B cell (primary cell): ENCODE measurements around the gene TTC27. TPM values are rescaled to one million over a fixed set of nuclear protein-coding genes. Genes with fewer than 3 reads are reported as not detected.

Experiments used
- ATAC-seq: fragments of 200-7000 bp; cut with Tn5 transposase; one replicate; pipeline ENCODE4 v1.10.0; 2021; ENCODE audit warnings: low read depth, mild to moderate bottlenecking, moderate number of reproducible peaks, moderate library complexity
- CTCF ChIA-PET: fragments of 350-600 bp; sonication (Branson Sonifier 250); formaldehyde crosslinking; loops from one replicate; lab custom pipeline; 2021; ENCODE audit warnings: antibody characterized with exemption, inconsistent platforms; lab: Charles Lee
- POLR2A ChIA-PET: fragments of 350-600 bp; sonication (Branson Sonifier 250); formaldehyde crosslinking; loops from one replicate; lab custom pipeline; 2021; ENCODE audit warnings: antibody characterized with exemption; lab: Charles Lee
- DNase-seq: peaks from one replicate; pipeline ENCODE4 v3.0.0; 2013
- H2AFZ ChIP-seq: 2 replicates; pipeline ENCODE4 v1.6.1; 2012; ENCODE audit warnings: mild to moderate bottlenecking, low read depth, low read length; ENCODE audit not compliant: insufficient read depth, poor library complexity, severe bottlenecking
- H3K27ac ChIP-seq, 2 donors: 1 replicate in 1 of 2; 2 replicates in 1 of 2; pipeline ENCODE4 v1.5.1; 2012 to 2013; ENCODE audit warnings: low read length in 2 of 2, mild to moderate bottlenecking in 2 of 2, moderate library complexity in 1 of 2
- H3K27me3 ChIP-seq, 4 experiments: fragments of 200-600 bp in 1 of 4; sonication (generic) in 1 of 4; replicated peaks in 1 of 4; 1 replicate in 2 of 4; 2 replicates in 2 of 4; pipeline versions ENCODE4 v1.6.1 to v1.7.0; 2013 to 2016; ENCODE audit warnings: low read length in 3 of 4, mild to moderate bottlenecking in 2 of 4, mixed read lengths in 1 of 4, moderate library complexity in 1 of 4; ENCODE audit not compliant: insufficient read depth in 4 of 4, control insufficient read depth in 3 of 4; ENCODE audit errors: control extremely low read depth in 1 of 4
- H3K36me3 ChIP-seq, 2 experiments: replicated peaks in 1 of 2; 1 replicate in 1 of 2; 2 replicates in 1 of 2; pipeline versions ENCODE4 v1.6.1 to v1.7.1; 2013; ENCODE audit warnings: low read length in 1 of 2; ENCODE audit not compliant: insufficient read depth in 2 of 2, control insufficient read depth in 1 of 2; ENCODE audit errors: control extremely low read depth in 1 of 2, extremely low read depth in 1 of 2
- H3K4me1 ChIP-seq, 2 donors: fragments of 200-600 bp in 1 of 2; sonication (generic) in 1 of 2; 1 replicate in 1 of 2; 2 replicates in 1 of 2; pipeline versions ENCODE4 v1.5.1 to v1.6.1; 2013 to 2017; ENCODE audit warnings: low read length in 2 of 2; ENCODE audit not compliant: control insufficient read depth in 2 of 2, insufficient read depth in 2 of 2
- H3K4me2 ChIP-seq: replicated peaks from 2 replicates; pipeline ENCODE3; 2012; ENCODE audit warnings: mild to moderate bottlenecking, low read depth, low read length; ENCODE audit not compliant: poor library complexity, severe bottlenecking
- H3K4me3 ChIP-seq, 5 experiments: fragments of 200-600 bp in 1 of 5; sonication (generic) in 1 of 5; 1 replicate in 3 of 5; 2 replicates in 2 of 5; pipeline versions ENCODE4 v1.5.1 to v1.7.0; 2011 to 2016; ENCODE audit warnings: low read length in 4 of 5, mild to moderate bottlenecking in 4 of 5, low read depth in 2 of 5, control low read depth in 1 of 5, moderate library complexity in 1 of 5; ENCODE audit not compliant: insufficient read depth in 1 of 5; ENCODE audit errors: control extremely low read depth in 1 of 5, extremely low read depth in 1 of 5
- H3K79me2 ChIP-seq: fragments of 200-600 bp; sonication (generic); one replicate; pipeline ENCODE4 v1.6.0; 2016; ENCODE audit warnings: low read length; ENCODE audit not compliant: control insufficient read depth, insufficient read depth
- H3K9ac ChIP-seq: fragments of 200-600 bp; sonication (generic); 2 replicates; pipeline ENCODE4 v1.6.1; 2017; ENCODE audit warnings: mild to moderate bottlenecking, low read length, moderate library complexity
- H3K9me3 ChIP-seq, 3 donors: one replicate each; pipeline versions ENCODE4 v1.6.1 to v1.7.1; 2013; ENCODE audit warnings: low read length in 2 of 3; ENCODE audit not compliant: control insufficient read depth in 2 of 3, insufficient read depth in 1 of 3; ENCODE audit errors: control extremely low read depth in 1 of 3
- H4K20me1 ChIP-seq: 2 replicates; pipeline ENCODE4 v1.6.0; 2012; ENCODE audit warnings: mild to moderate bottlenecking, low read length; ENCODE audit not compliant: insufficient read depth, control insufficient read depth, poor library complexity, severe bottlenecking
- H3K27ac Mint-ChIP-seq: one replicate; pipeline ENCODE4 v1.8.0; 2021; ENCODE audit warnings: mixed read lengths
- H3K27me3 Mint-ChIP-seq: one replicate; pipeline ENCODE4 v1.8.0; 2021; ENCODE audit warnings: mixed read lengths
- H3K4me1 Mint-ChIP-seq: one replicate; pipeline ENCODE4 v1.8.0; 2021; ENCODE audit warnings: mixed read lengths
- H3K4me3 Mint-ChIP-seq: one replicate; pipeline ENCODE4 v1.8.0; 2021; ENCODE audit warnings: mixed read lengths
- H3K9me3 Mint-ChIP-seq: one replicate; pipeline ENCODE4 v1.8.0; 2022; ENCODE audit warnings: mixed read lengths; ENCODE audit not compliant: insufficient read depth
- CTCF ChIP-seq: fragments of 200-600 bp; IDR thresholded peaks from one replicate; pipeline ENCODE4 v1.8.0; 2022; ENCODE audit warnings: antibody characterized with exemption, mild to moderate bottlenecking
- EZH2 ChIP-seq: IDR thresholded peaks from 2 replicates; pipeline ENCODE4 v1.6.1; 2012; ENCODE audit warnings: borderline replicate concordance, low read depth, mild to moderate bottlenecking, moderate library complexity, low read length; ENCODE audit not compliant: insufficient read depth, poor library complexity, severe bottlenecking
- WGBS: methylation state at CpG from one replicate; pipeline ENCODE4 v1.1.5; 2013; ENCODE audit warnings: missing lambda C conversion rate; ENCODE audit not compliant: insufficient coverage; 5-methylcytosine and 5-hydroxymethylcytosine counted together
- intact Hi-C: fragments of 100-400 bp; cut with micrococcal nuclease; formaldehyde crosslinking; loops from one replicate; pipeline ENCODE4 v1.10.0; 2022
- polyA plus RNA-seq: library from polyadenylated mRNA; depleted of rRNA; stranded (reverse); fragments of >200 nt; gene quantifications from 2 replicates; pipeline ENCODE4 v1.2.3, GENCODE V29; 2012
- total RNA-seq, 2 donors: library from RNA; stranded (reverse); fragments of 120-200 nt in 1 of 2; gene quantifications; 1 replicate in 1 of 2; 2 replicates in 1 of 2; pipeline versions ENCODE4 v1.2.3 to v1.2.4, GENCODE V29; 2013 to 2022

Gene TTC27
- total and polyA plus RNA-seq, 2 donors (not counting 1 experiment from before 2014, with no cell fraction given): 22.7 to 28.5 TPM

DNA sequence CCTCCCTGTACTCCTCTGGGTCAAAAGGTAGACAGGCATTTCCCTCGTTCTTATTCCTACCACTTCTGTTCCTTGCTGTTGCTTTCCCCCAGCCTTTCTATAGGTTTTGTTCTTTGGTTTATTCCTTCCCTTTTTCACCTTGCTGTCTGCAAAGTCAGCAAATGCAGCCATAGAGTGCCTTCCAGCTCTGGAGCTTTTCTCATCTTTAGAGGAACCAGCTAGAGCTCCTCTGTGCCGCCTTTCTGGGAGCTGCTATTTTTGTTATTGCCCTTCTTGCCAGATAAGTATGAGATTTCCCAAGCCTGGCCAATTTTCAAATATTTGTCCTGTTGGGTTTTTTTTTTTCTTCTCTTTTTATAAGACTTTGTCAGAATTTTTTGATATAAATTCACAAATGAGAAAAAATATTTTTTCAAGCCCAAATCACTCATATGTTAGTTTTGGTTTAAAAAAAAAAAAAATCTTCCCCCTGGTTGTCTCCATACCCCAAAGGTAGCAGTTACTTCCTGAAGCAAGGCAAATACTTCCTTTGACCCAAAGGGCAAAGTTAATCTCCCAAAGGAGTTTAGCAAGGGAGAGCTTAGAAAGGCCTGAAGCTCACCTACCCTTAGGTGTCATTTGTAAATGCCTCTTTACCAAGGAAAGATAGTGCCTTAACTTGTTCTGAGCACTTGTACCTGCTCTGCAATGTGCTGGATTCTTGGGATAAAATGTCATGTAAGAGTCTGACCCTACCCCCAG lies 5.1 kb upstream of the TTC27 start:
- TF ChIP-seq CTCF: no peak
- no peak for TF ChIP-seq EZH2
- no peaks in the 10 kb centered on the region for H3K79me2 ChIP-seq
- no peak overlapping the region for H3K4me3 ChIP-seq
- no peaks in the 10 kb centered on the region for H4K20me1 ChIP-seq
- intact Hi-C loops: no loop called here
- H3K27ac Mint-ChIP-seq: peak overlapping the region; percentile 50
- no peak overlapping the region for H2AFZ ChIP-seq
- no peaks in the 10 kb centered on the region for H3K27me3 ChIP-seq
- H3K36me3 ChIP-seq: peaks cover 14 to 21% of the 10 kb centered on the region in 2 experiments
- H3K27ac ChIP-seq: no peak overlapping the region
- peaks cover 0 to 7% of the 10 kb centered on the region in 2 donors for H3K4me1 ChIP-seq
- ChIA-PET POLR2A (no interaction called here), CTCF (interaction anchor here (2.0 kb wide), 1 partner anchor 9 kb away, joined by 7 read pairs; no protein-coding TSS in a partner anchor)
- no peak overlapping the region for H3K4me3 Mint-ChIP-seq
- peaks cover 7% of the 10 kb centered on the region for H3K4me1 Mint-ChIP-seq
- DNase-seq (no peak), ATAC-seq (no peak)
- H3K27me3 Mint-ChIP-seq: no peaks in the 10 kb centered on the region
- 83% methylated on average over 1 of the region's 2 CpGs for WGBS
- H3K4me2 ChIP-seq: no peak overlapping the region
- H3K9me3 Mint-ChIP-seq: no peaks in the 10 kb centered on the region
- H3K9me3 ChIP-seq: no peaks in the 10 kb centered on the region
- no peak overlapping the region for H3K9ac ChIP-seq

DNA sequence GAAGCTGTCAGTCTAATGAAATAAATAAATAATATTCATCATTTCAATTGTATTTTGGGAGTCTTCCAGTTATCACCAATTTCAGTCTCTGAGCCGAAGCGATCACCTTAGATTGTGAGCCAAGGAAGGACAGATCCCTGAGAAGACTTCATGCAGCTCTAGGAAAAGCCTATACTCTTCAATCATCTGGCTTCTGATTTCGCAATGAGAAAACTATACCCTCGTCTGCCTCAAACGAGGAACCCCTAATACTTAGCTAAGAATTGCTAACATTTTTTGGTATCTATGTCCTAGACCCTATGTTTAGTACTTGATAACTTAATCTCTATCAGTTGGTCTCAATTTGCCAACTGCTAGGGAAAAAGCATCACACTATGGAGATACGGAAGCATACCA lies 4.5 kb upstream of the TTC27 start:
- H3K9ac ChIP-seq: no peak overlapping the region
- H3K27me3 ChIP-seq: no peaks in the 10 kb centered on the region
- POLR2A ChIA-PET: no interaction called here
- intact Hi-C loops: no loop called here
- no peak overlapping the region for H3K27ac ChIP-seq
- H3K79me2 ChIP-seq: no peaks in the 10 kb centered on the region
- CTCF ChIA-PET: interaction anchor here (2.0 kb wide), 1 partner anchor 10 kb away, joined by 7 read pairs; no protein-coding TSS in a partner anchor
- no peaks in the 10 kb centered on the region for H3K27me3 Mint-ChIP-seq
- no peaks in the 10 kb centered on the region for H3K9me3 ChIP-seq
- no peak for DNase-seq
- no peaks in the 10 kb centered on the region for H3K9me3 Mint-ChIP-seq
- ATAC-seq: no peak
- WGBS: 93% methylated on average over 3 of the region's 6 CpGs
- TF ChIP-seq CTCF (no peak), EZH2 (no peak)
- peaks cover 9% of the 10 kb centered on the region for H3K4me1 Mint-ChIP-seq
- no peak overlapping the region for H3K4me3 ChIP-seq
- H3K4me3 Mint-ChIP-seq: no peak overlapping the region
- no peak overlapping the region for H2AFZ ChIP-seq
- H3K36me3 ChIP-seq: peaks cover 11 to 19% of the 10 kb centered on the region in 2 experiments
- peaks cover 0 to 8% of the 10 kb centered on the region in 2 donors for H3K4me1 ChIP-seq
- H3K4me2 ChIP-seq: no peak overlapping the region
- no peaks in the 10 kb centered on the region for H4K20me1 ChIP-seq
- H3K27ac Mint-ChIP-seq: no peak overlapping the region
